H1 (cell line): ENCODE results near the gene DCUN1D3. TPM values are rescaled to one million over a fixed set of nuclear protein-coding genes. Genes with fewer than 3 reads are reported as not detected.

Source experiments
- EP300 ChIP-seq, 2 experiments: IDR thresholded peaks; 1 replicate in 1 of 2; 2 replicates in 1 of 2; pipeline ENCODE4 v1.6.1; 2011 to 2012; ENCODE audit warnings: low read depth in 2 of 2, low read length in 2 of 2, mild to moderate bottlenecking in 2 of 2, borderline replicate concordance in 1 of 2, inconsistent platforms in 1 of 2, moderate library complexity in 1 of 2
- JUND ChIP-seq: IDR thresholded peaks from 2 replicates; pipeline ENCODE4 v1.6.1; 2011; ENCODE audit warnings: mild to moderate bottlenecking, improper control_type of control experiment, low read length
- KDM4A ChIP-seq: IDR thresholded peaks from one replicate; pipeline ENCODE4 v1.7.1; 2012; ENCODE audit warnings: low read depth, mild to moderate bottlenecking, moderate library complexity, low read length, inconsistent platforms; ENCODE audit not compliant: severe bottlenecking
- polyA plus RNA-seq, 7 experiments: library from polyadenylated mRNA; depleted of rRNA in 3 of 7; stranded (reverse) in 5 of 7; unstranded in 2 of 7; fragments of >200 nt in 5 of 7; fragments of 200-250 nt in 2 of 7; gene quantifications; 1 replicate in 5 of 7; 2 replicates in 1 of 7; 4 replicates in 1 of 7; pipeline versions ENCODE4 v1.2.1 to v1.2.3, GENCODE V29; 2011 to 2013; ENCODE audit warnings: missing spikeins in 2 of 7, mixed read lengths in 2 of 7
- total RNA-seq: library from RNA; stranded (reverse); fragmentation: NEBNext Ultra II Directional; extraction: Animal tissue kit (Norgen Biotek cat#: 25700); gene quantifications from 2 replicates; pipeline ENCODE4 v1.2.1, GENCODE V29; 2021
- TF ChIP-seq, protein P1 (sequence below): IDR thresholded peaks from 2 replicates; pipeline ENCODE4 v1.6.1; 2011; ENCODE audit warnings: low read depth, mild to moderate bottlenecking, low read length; ENCODE audit not compliant: insufficient read depth

The DCUN1D3 gene
- total and polyA plus RNA-seq, 2 of the 8 experiments (the other 6 are each of a cell fraction or from before 2014, with no cell fraction given) = 3.5 to 18.2 TPM

DNA sequence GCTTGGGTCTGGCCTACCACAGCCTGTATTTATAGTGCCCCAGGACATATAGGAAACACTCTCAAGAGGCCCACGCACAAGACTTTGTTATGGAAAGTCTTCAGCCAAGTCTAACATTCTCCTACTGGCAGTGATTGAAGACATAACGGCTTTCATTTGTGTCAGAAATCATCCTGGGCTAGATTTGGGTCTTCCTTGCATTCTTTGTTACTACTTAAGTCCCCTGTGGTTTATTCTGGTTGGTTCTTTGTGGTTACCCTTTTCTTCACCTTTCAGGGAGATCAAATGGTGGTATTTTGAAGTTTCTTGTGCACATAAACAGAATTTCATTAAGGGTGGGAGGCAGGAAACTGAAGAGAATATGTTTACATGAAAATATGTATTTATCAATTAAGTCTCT is 56.1 kb downstream of the DCUN1D3 start (continued):
- TF ChIP-seq, protein P1, sequence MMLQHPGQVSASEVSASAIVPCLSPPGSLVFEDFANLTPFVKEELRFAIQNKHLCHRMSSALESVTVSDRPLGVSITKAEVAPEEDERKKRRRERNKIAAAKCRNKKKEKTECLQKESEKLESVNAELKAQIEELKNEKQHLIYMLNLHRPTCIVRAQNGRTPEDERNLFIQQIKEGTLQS = no peak
- TF ChIP-seq EP300 (IDR thresholded peaks at IDR 0.05; ENCODE audit: borderline replicate concordance in 1 of 2, low read depth in 2 of 2, low read length in 2 of 2) (no peak), JUND (no peak), KDM4A (no peak)
